ENCODE measurements around the gene GAST.

- TF ChIP-seq EP300 (IDR thresholded peaks at IDR 0.05) (no peak), CTCF (IDR thresholded peaks at IDR 0.05) (no peak)
These were observed 4.1 kb upstream of the GAST start for GRCh38 chr17:41707803-41708669.

Measured in ovary (tissue), 3 donors.